ENCODE measurements around the gene DNAJC16. TPM values are rescaled to one million over a fixed set of nuclear protein-coding genes. Genes with fewer than 3 reads are reported as not detected.

DNAJC16 gene
- total and polyA plus RNA-seq, 9 of the 15 experiments (the other 6 are each of a cell fraction or from before 2014, with no cell fraction given) = 6.9 to 16.8 (median 12.8) TPM

DNA sequence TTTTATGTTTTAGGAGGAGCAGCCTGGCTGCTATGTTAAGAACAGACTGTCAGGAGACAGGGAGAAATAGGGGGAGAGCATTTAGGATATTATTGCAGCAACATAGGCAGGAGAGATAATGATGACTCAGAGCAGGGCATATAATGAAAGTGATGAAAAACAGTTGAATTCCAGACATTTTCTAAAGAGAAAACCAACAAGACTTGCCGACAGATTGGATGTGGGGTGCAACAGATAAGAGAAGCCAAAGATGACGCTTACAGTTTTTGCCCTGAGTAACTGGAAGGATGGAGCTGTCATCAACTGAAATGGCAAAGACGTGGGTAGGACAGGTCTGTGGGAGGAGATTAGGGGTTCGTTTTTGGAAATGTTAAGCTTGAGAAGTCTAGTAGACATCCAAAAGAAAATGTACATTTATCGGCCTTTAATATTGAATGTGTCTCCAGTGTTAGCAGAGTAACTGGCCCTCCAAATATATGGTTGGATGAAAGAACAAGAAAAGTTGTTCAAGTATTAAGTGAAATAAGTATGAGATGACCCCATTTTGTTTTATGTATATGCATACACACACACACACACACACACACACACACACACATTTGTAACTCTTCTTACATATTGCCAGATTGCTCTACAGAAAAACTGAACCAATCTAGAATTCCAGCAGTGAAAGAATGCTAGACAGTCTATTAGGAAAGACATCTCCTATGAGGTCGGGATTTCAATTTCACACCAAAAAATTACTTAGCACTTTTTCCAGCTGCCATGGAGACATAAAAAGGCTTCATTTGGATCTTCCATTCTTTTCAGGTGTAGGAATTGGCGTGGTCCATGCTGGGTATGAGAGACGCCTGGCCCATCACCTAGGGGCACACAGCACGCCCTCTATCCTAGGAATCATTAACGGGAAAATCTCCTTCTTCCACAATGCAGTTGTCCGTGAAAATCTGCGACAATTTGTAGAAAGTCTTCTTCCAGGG lies 17.2 kb downstream of the DNAJC16 start (continued):
- peak; percentile 93 for TF ChIP-seq MAFG (tag; conservative IDR thresholded peaks at IDR 0.05)
- TF ChIP-seq NFRKB (IDR thresholded peaks at IDR 0.05; ENCODE audit: low read depth) = peak; percentile 80
- 0 out of 2 replicates have a peak, but pooled peaks have one; percentile 39 for TF ChIP-seq ZNF311 (CRISPR knock-in tag; IDR thresholded peaks at IDR 0.05)
- TF ChIP-seq ZKSCAN1 (IDR thresholded peaks at IDR 0.05; ENCODE audit: low read depth, low read length) = no peak; the same call in 1 of the 2 replicates
- peak; percentile 90 for TF ChIP-seq DACH1 (IDR thresholded peaks at IDR 0.05; ENCODE audit: partially characterized antibody)
- no peak for TF ChIP-seq HEY1 (CRISPR knock-in tag; IDR thresholded peaks at IDR 0.05; ENCODE audit: borderline replicate concordance)
- TF ChIP-seq, protein P1, sequence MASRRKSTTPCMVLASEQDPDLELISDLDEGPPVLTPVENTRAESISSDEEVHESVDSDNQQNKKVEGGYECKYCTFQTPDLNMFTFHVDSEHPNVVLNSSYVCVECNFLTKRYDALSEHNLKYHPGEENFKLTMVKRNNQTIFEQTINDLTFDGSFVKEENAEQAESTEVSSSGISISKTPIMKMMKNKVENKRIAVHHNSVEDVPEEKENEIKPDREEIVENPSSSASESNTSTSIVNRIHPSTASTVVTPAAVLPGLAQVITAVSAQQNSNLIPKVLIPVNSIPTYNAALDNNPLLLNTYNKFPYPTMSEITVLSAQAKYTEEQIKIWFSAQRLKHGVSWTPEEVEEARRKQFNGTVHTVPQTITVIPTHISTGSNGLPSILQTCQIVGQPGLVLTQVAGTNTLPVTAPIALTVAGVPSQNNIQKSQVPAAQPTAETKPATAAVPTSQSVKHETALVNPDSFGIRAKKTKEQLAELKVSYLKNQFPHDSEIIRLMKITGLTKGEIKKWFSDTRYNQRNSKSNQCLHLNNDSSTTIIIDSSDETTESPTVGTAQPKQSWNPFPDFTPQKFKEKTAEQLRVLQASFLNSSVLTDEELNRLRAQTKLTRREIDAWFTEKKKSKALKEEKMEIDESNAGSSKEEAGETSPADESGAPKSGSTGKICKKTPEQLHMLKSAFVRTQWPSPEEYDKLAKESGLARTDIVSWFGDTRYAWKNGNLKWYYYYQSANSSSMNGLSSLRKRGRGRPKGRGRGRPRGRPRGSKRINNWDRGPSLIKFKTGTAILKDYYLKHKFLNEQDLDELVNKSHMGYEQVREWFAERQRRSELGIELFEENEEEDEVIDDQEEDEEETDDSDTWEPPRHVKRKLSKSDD (conservative IDR thresholded peaks at IDR 0.05; ENCODE audit: low read length) = no peak
- no peak for TF ChIP-seq BDP1 (IDR thresholded peaks at IDR 0.05; ENCODE audit: insufficient read depth, insufficient read length)
- no peak for TF ChIP-seq ZNF436 (CRISPR knock-in tag; IDR thresholded peaks at IDR 0.05)
- no peak; the same call in 1 of the 2 replicates for TF ChIP-seq GTF2E2 (tag; IDR thresholded peaks at IDR 0.05)
- TF ChIP-seq NFE2L1 (tag; IDR thresholded peaks at IDR 0.05; ENCODE audit: borderline replicate concordance, low read depth) = no peak
- no peak for TF ChIP-seq TCF7L2 (IDR thresholded peaks at IDR 0.05; ENCODE audit: low read depth, low read length)
- TF ChIP-seq ZNF644 (tag; IDR thresholded peaks at IDR 0.05; ENCODE audit: low read depth) = no peak
- TF ChIP-seq BACH1 (tag; IDR thresholded peaks at IDR 0.05) = peak; percentile 94
- TF ChIP-seq TRIM28 (IDR thresholded peaks at IDR 0.05) = peak; percentile 57; the same call in 1 of the 2 replicates
- peak; percentile 59; the same call in 1 of the 2 replicates for TF ChIP-seq MYBL2 (IDR thresholded peaks at IDR 0.05; ENCODE audit: low read depth)
- no peak for TF ChIP-seq MYBL2 (CRISPR knock-in tag; IDR thresholded peaks at IDR 0.05; ENCODE audit: borderline replicate concordance)
- TF ChIP-seq HMG20A (CRISPR knock-in tag; conservative IDR thresholded peaks at IDR 0.05) = no peak
- TF ChIP-seq, protein P2, sequence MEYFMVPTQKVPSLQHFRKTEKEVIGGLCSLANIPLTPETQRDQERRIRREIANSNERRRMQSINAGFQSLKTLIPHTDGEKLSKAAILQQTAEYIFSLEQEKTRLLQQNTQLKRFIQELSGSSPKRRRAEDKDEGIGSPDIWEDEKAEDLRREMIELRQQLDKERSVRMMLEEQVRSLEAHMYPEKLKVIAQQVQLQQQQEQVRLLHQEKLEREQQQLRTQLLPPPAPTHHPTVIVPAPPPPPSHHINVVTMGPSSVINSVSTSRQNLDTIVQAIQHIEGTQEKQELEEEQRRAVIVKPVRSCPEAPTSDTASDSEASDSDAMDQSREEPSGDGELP (CRISPR knock-in tag; IDR thresholded peaks at IDR 0.05; ENCODE audit: borderline replicate concordance) = 0 out of 2 replicates have a peak, but pooled peaks have one; percentile 13
- peak; percentile 99 for TF ChIP-seq HDAC3 (IDR thresholded peaks at IDR 0.05; ENCODE audit: borderline replicate concordance, partially characterized antibody)
- no peak for TF ChIP-seq HNRNPK (IDR thresholded peaks at IDR 0.05; ENCODE audit: low read depth, low read length, poor library complexity, severe bottlenecking)
- TF ChIP-seq ZKSCAN3 (CRISPR knock-in tag; IDR thresholded peaks at IDR 0.05) = no peak
- no peak for TF ChIP-seq PRMT5 (CRISPR knock-in tag; IDR thresholded peaks at IDR 0.05)
- TF ChIP-seq CCNT2 (IDR thresholded peaks at IDR 0.05; ENCODE audit: borderline replicate concordance, extremely low read depth, insufficient read length, low read depth, low read length) = peak; percentile 97
- peak; percentile 9; the same call in 1 of the 2 replicates for TF ChIP-seq ARID2 (IDR thresholded peaks at IDR 0.05)
- no peak for TF ChIP-seq BMI1 (IDR thresholded peaks at IDR 0.05; ENCODE audit: low read length)
- peak; percentile 98 for TF ChIP-seq ZNF316 (IDR thresholded peaks at IDR 0.05)

Measured in K562 (cell line).